ENCODE data around the gene CFAP61.

- TF ChIP-seq CTCF (IDR thresholded peaks at IDR 0.05; ENCODE audit: low read depth, low read length): no peak
- no peak for TF ChIP-seq EZH2phosphoT487 (IDR thresholded peaks at IDR 0.05; ENCODE audit: low read depth)
Measured at GRCh38 chr20:20139403-20139802, 87.1 kb downstream of the CFAP61 start.

Measured in OCI-LY3 (cell line).